ENCODE data around the gene SHISAL2A. TPM values are rescaled to one million over a fixed set of nuclear protein-coding genes. Genes with fewer than 3 reads are reported as not detected.

SHISAL2A gene
- polyA plus RNA-seq, 4 donors = 0.35 to 0.45 TPM; not detected in 2

DNA sequence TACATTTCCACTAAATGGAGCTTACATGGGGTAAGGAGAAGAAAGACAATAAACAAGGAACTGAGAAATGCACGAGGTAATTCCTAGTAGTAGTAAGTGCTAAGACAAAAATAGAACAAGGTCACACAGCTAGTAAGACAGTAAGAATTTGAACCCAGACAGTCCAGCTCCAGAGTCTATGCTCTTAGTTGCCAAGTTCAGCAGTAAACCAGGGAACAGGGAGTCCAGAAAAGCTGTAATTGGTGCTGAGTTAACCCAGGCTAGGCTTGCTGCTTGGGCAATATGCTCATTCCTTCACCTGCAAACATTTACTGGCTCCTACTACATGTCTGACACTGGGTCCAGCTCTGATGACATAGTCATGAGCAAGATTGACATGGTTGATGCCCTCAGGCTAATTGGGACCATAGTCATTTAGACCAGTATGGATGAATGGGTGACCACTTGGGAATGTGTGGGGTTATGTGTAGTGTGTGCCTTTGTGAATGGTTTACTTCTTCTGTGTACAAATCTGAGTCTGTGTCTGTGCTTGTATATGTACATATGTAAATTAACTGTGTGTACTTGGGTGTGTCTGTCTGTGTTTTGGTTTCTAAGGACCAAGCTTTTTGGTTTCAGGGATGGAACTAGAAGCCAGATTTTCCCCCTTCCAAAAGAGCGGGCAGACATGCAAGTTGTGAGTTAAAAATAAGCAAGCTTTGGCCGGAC is 28.8 kb upstream of the SHISAL2A start:
- Histone ChIP-seq H3K27me3 (ENCODE audit: control insufficient read depth in 3 of 3, insufficient read depth in 3 of 3, low read length in 3 of 3) (no peaks in the 10 kb centered on the region), H3K9me3 (ENCODE audit: control insufficient read depth in 2 of 2, insufficient read depth in 1 of 2, low read depth in 1 of 2, low read length in 1 of 2) (no peaks in the 10 kb centered on the region), H3K4me1 (ENCODE audit: control insufficient read depth in 3 of 3, insufficient read depth in 2 of 3, low read depth in 1 of 3, low read length in 2 of 3) (peaks cover 0 to 9% (median 0%) of the 10 kb centered on the region in 3 donors), H3K27ac (ENCODE audit: low read depth in 1 of 3, low read length in 2 of 3) (no peak overlapping the region), H3K4me3 (ENCODE audit: low read depth in 1 of 3, low read length in 3 of 3) (no peak overlapping the region), H3K36me3 (ENCODE audit: control insufficient read depth in 3 of 3, insufficient read depth in 2 of 3, low read depth in 1 of 3, low read length in 3 of 3) (peaks cover 0 to 15% (median 0%) of the 10 kb centered on the region in 3 donors)
- WGBS, 3 donors = 53 to 76% (median 70%) methylated on average over 3 of the region's 3 CpGs
- DNase-seq = peak in 1 of 2 donors; percentile 37
- no peak for FAIRE-seq

DNA sequence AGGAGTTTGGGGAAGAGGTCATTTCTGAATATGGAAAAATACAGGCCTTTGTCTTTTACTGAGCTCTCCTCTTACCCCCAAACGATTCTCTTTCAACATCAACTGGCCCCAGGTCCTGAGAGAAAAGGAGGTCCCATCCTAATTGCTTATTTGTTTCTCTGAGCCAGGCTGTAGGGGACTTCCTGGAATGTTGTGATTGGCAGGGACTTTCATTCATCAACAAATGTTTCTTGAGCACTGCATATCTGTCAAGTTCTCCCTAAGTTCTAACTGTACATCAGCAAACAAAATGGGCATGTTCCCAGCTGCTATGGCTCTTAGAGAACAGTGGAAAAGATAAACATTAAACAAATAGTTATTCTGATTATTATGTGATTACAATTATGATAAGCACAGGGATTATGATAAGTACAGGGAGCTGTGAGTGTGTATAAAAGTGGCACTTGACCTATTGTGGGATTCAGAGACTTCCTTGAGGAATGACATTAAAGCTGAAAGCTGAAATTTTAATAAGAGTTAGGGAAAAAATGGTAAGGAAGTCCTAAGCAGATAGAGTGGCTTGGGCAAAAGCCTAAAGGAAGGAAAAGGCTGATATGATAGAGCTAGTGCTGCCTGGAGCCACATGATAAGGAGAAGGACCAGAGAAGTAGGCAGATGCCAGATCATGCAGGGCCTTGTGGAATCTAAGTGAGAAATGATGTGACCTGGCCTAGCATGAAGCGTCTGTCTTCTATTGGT is 19.2 kb upstream of the SHISAL2A start:
- no peak overlapping the region for H3K4me3 ChIP-seq (ENCODE audit: low read depth in 1 of 3, low read length in 3 of 3)
- H3K27me3 ChIP-seq (ENCODE audit: control insufficient read depth in 3 of 3, insufficient read depth in 3 of 3, low read length in 3 of 3) = no peaks in the 10 kb centered on the region
- H3K36me3 ChIP-seq (ENCODE audit: control insufficient read depth in 3 of 3, insufficient read depth in 2 of 3, low read depth in 1 of 3, low read length in 3 of 3) = peaks cover 0 to 3% (median 0%) of the 10 kb centered on the region in 3 donors
- H3K27ac ChIP-seq (ENCODE audit: low read depth in 1 of 3, low read length in 2 of 3) = no peak overlapping the region
- 50 to 60% (median 59%) methylated on average over 2 of the region's 2 CpGs for WGBS, 3 donors
- no peak for DNase-seq
- FAIRE-seq = no peak
- H3K4me1 ChIP-seq (ENCODE audit: control insufficient read depth in 3 of 3, insufficient read depth in 2 of 3, low read depth in 1 of 3, low read length in 2 of 3) = peaks cover 3 to 13% (median 4%) of the 10 kb centered on the region in 3 donors
- H3K9me3 ChIP-seq (ENCODE audit: control insufficient read depth in 2 of 2, insufficient read depth in 1 of 2, low read depth in 1 of 2, low read length in 1 of 2) = peaks cover 0 to 6% of the 10 kb centered on the region in 2 donors

DNA sequence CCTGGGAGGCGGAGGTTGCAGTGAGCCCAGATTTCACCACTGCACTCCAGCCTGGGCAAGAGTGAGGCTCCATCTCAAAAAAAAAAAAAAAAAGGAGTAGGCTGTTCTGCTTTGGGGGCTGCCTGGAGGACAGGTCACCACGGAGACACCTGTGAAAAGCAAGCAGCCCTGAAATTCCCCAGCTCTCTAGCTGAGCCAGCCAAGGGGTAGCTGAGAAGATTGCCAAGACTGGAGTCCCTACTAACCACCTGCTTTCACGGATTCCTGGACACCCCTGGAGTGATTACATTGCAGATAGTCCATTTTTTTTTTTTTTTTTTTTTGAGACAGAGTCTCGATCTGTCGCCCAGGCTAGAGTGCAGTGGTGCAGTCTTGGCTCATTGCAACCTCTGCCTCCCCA is 18.3 kb upstream of the SHISAL2A start:
- no peaks in the 10 kb centered on the region for H3K27me3 ChIP-seq (ENCODE audit: control insufficient read depth in 3 of 3, insufficient read depth in 3 of 3, low read length in 3 of 3)
- no peak overlapping the region for H3K4me3 ChIP-seq (ENCODE audit: low read depth in 1 of 3, low read length in 3 of 3)
- 91 to 94% (median 94%) methylated on average over 5 of the region's 5 CpGs for WGBS, 3 donors
- FAIRE-seq (no peak), DNase-seq (no peak)
- H3K9me3 ChIP-seq (ENCODE audit: control insufficient read depth in 2 of 2, insufficient read depth in 1 of 2, low read depth in 1 of 2, low read length in 1 of 2) = peaks cover 0 to 6% of the 10 kb centered on the region in 2 donors
- H3K27ac ChIP-seq (ENCODE audit: low read depth in 1 of 3, low read length in 2 of 3) = no peak overlapping the region
- H3K36me3 ChIP-seq (ENCODE audit: control insufficient read depth in 3 of 3, insufficient read depth in 2 of 3, low read depth in 1 of 3, low read length in 3 of 3) = peaks cover 0 to 3% (median 0%) of the 10 kb centered on the region in 3 donors
- H3K4me1 ChIP-seq (ENCODE audit: control insufficient read depth in 3 of 3, insufficient read depth in 2 of 3, low read depth in 1 of 3, low read length in 2 of 3) = peaks cover 3 to 13% (median 4%) of the 10 kb centered on the region in 3 donors

DNA sequence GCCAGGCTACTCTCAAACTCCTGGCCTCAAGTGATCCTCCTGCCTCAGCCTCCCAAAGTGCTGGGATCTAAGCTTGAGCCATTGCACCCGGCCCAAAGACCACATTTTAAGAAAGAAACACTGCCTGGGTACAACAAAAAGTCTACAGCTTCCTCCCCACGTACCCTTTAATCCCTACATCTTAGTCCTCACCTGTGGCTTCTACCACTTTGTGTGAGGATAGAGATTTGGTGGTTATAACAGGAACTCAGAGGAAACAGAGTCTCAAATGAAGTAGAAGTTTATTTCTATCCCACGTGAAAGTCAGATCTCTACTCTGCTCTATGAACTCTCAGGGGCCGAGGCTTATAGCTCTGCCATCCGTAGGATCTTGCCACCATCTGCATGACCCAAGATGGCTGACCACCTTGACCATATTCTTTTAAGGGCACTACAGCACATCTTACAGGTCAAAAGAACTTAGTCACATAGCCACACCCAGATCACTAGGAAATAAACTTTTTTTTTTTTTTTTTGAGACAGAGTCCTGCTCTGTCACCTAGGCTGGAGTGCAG is 17.4 kb upstream of the SHISAL2A start:
- Histone ChIP-seq H3K9me3 (ENCODE audit: control insufficient read depth in 2 of 2, insufficient read depth in 1 of 2, low read depth in 1 of 2, low read length in 1 of 2) (peaks cover 0 to 6% of the 10 kb centered on the region in 2 donors), H3K4me3 (ENCODE audit: low read depth in 1 of 3, low read length in 3 of 3) (no peak overlapping the region), H3K36me3 (ENCODE audit: control insufficient read depth in 3 of 3, insufficient read depth in 2 of 3, low read depth in 1 of 3, low read length in 3 of 3) (peaks cover 0 to 1% (median 0%) of the 10 kb centered on the region in 3 donors), H3K4me1 (ENCODE audit: control insufficient read depth in 3 of 3, insufficient read depth in 2 of 3, low read depth in 1 of 3, low read length in 2 of 3) (peaks cover 3 to 13% (median 4%) of the 10 kb centered on the region in 3 donors), H3K27ac (ENCODE audit: low read depth in 1 of 3, low read length in 2 of 3) (no peak overlapping the region), H3K27me3 (ENCODE audit: control insufficient read depth in 3 of 3, insufficient read depth in 3 of 3, low read length in 3 of 3) (no peaks in the 10 kb centered on the region)
- FAIRE-seq (no peak), DNase-seq (no peak)
- WGBS, 3 donors = 63 to 78% (median 70%) methylated on average over 5 of the region's 5 CpGs

DNA sequence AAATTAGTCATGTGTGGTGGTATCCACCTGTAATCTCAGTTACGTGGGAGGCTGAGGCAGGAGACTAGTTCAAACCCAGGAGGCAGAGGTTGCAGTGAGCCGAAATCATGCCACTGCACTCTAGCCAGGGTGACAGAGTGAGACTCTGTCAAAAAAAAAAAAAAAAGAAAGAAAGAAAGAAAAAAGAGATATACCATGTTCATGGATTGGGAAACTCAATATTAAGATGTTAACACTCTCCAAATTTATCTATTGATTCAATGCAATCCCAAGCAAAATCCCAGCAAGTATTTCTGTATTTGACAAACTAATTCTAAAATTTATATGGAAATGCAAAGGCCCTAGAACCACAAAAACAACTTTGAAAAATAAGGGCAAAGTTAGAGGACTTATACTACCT is 11.0 kb upstream of the SHISAL2A start:
- DNase-seq = no peak
- no peaks in the 10 kb centered on the region for H3K36me3 ChIP-seq (ENCODE audit: control insufficient read depth in 3 of 3, insufficient read depth in 2 of 3, low read depth in 1 of 3, low read length in 3 of 3)
- H3K27me3 ChIP-seq (ENCODE audit: control insufficient read depth in 3 of 3, insufficient read depth in 3 of 3, low read length in 3 of 3) = no peaks in the 10 kb centered on the region
- no peak for FAIRE-seq
- no peak overlapping the region for H3K27ac ChIP-seq (ENCODE audit: low read depth in 1 of 3, low read length in 2 of 3)
- H3K9me3 ChIP-seq (ENCODE audit: control insufficient read depth in 2 of 2, insufficient read depth in 1 of 2, low read depth in 1 of 2, low read length in 1 of 2) = peaks cover 0 to 22% of the 10 kb centered on the region in 2 donors
- no peak overlapping the region for H3K4me3 ChIP-seq (ENCODE audit: low read depth in 1 of 3, low read length in 3 of 3)
- 90 to 99% (median 97%) methylated on average over 2 of the region's 2 CpGs for WGBS, 3 donors
- H3K4me1 ChIP-seq (ENCODE audit: control insufficient read depth in 3 of 3, insufficient read depth in 2 of 3, low read depth in 1 of 3, low read length in 2 of 3) = no peaks in the 10 kb centered on the region

DNA sequence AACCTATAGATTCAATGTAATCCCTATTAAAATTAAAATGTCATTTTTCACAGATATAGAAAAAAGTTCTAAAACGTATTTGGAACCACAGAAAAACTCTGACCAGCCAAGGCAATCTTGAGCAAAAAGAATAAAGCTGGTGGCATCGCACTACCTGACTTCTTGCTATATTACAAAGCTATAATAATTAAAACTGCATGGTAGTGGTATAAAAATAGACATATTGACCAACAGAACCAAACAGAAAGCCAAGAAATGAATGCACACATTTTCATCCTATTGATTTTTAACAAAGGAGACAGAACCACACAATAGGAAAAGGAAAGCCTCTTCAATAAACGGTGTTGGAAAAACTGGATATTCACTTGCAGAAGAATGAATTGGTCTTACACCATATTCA is 9.2 kb upstream of the SHISAL2A start:
- Histone ChIP-seq H3K4me3 (ENCODE audit: low read depth in 1 of 3, low read length in 3 of 3) (no peak overlapping the region), H3K27me3 (ENCODE audit: control insufficient read depth in 3 of 3, insufficient read depth in 3 of 3, low read length in 3 of 3) (no peaks in the 10 kb centered on the region), H3K9me3 (ENCODE audit: control insufficient read depth in 2 of 2, insufficient read depth in 1 of 2, low read depth in 1 of 2, low read length in 1 of 2) (peaks cover 0 to 22% of the 10 kb centered on the region in 2 donors), H3K36me3 (ENCODE audit: control insufficient read depth in 3 of 3, insufficient read depth in 2 of 3, low read depth in 1 of 3, low read length in 3 of 3) (no peaks in the 10 kb centered on the region), H3K27ac (ENCODE audit: low read depth in 1 of 3, low read length in 2 of 3) (no peak overlapping the region), H3K4me1 (ENCODE audit: control insufficient read depth in 3 of 3, insufficient read depth in 2 of 3, low read depth in 1 of 3, low read length in 2 of 3) (no peaks in the 10 kb centered on the region)
- WGBS, 3 donors = 88 to 91% (median 89%) methylated on average over 3 of the region's 3 CpGs
- FAIRE-seq = no peak
- no peak for DNase-seq

DNA sequence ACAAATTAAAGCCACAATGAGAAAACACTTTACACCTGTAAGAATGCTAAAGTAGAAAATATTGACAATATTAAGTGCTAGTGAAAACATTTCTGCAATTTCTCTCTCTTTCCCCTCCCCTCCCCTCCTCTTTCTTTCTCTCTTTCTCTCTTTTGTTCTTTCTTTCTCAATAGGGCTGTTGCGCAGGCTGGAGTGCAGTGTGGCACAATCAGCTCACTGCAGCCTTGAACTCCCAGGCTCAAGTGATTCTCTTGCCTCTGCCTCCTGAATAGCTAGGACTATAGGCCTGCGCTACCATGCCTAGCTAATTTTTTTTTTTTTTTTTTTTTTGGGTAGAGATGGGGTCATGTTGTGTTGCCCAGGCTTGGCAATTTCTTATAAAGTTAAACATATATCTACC is 5.9 kb upstream of the SHISAL2A start:
- FAIRE-seq (no peak), DNase-seq (no peak)
- H3K27ac ChIP-seq (ENCODE audit: low read depth in 1 of 3, low read length in 2 of 3) = no peak overlapping the region
- WGBS, 3 donors = 97 to 100% (median 97%) methylated on average over 2 of the region's 2 CpGs
- H3K4me3 ChIP-seq (ENCODE audit: low read depth in 1 of 3, low read length in 3 of 3) = no peak overlapping the region
- no peaks in the 10 kb centered on the region for H3K36me3 ChIP-seq (ENCODE audit: control insufficient read depth in 3 of 3, insufficient read depth in 2 of 3, low read depth in 1 of 3, low read length in 3 of 3)
- peaks cover 0 to 7% (median 0%) of the 10 kb centered on the region in 3 donors for H3K4me1 ChIP-seq (ENCODE audit: control insufficient read depth in 3 of 3, insufficient read depth in 2 of 3, low read depth in 1 of 3, low read length in 2 of 3)
- H3K27me3 ChIP-seq (ENCODE audit: control insufficient read depth in 3 of 3, insufficient read depth in 3 of 3, low read length in 3 of 3) = peaks cover 0 to 2% (median 0%) of the 10 kb centered on the region in 3 donors
- H3K9me3 ChIP-seq (ENCODE audit: control insufficient read depth in 2 of 2, insufficient read depth in 1 of 2, low read depth in 1 of 2, low read length in 1 of 2) = peaks cover 0 to 13% of the 10 kb centered on the region in 2 donors

DNA sequence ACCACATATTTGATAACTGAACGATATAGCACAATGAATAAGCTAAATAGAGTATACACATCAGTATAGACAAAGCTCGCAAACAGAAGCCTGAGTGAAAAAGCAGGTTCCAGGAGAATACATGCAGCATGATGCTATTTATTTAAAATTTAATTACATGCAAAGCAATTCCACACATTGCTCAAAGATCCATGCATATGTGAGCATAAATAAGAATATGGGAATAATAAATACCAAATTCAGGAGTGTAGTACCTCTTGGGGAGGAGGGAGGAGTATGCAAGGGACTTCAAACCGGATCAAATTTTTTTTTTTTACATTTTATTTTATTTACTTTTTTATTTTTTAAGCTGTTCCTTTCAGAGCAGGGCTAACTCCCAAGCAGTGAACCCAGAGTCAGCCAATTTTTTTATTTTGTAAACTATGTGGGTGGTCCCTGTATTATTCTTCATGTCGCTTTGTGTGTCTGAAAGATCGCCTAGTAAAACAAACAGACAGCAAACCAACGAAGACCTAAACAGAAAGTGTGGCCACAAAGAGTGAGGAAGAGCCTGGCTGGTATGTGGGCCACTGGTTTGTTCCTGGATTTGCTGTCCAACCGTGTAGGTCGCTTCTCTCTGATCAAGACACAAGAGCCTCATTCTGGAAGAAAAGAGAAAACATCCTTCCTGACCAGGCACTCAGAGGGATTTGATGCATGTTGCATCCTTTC is 4.2 kb upstream of the SHISAL2A start:
- H3K4me1 ChIP-seq (ENCODE audit: control insufficient read depth in 3 of 3, insufficient read depth in 2 of 3, low read depth in 1 of 3, low read length in 2 of 3) = peaks cover 0 to 15% (median 0%) of the 10 kb centered on the region in 3 donors
- WGBS, 3 donors = 62 to 65% (median 63%) methylated on average over 8 of the region's 8 CpGs
- FAIRE-seq = no peak
- no peaks in the 10 kb centered on the region for H3K36me3 ChIP-seq (ENCODE audit: control insufficient read depth in 3 of 3, insufficient read depth in 2 of 3, low read depth in 1 of 3, low read length in 3 of 3)
- H3K9me3 ChIP-seq (ENCODE audit: control insufficient read depth in 2 of 2, insufficient read depth in 1 of 2, low read depth in 1 of 2, low read length in 1 of 2) = peaks cover 0 to 4% of the 10 kb centered on the region in 2 donors
- H3K27ac ChIP-seq (ENCODE audit: low read depth in 1 of 3, low read length in 2 of 3) = no peak overlapping the region
- no peak overlapping the region for H3K4me3 ChIP-seq (ENCODE audit: low read depth in 1 of 3, low read length in 3 of 3)
- DNase-seq = no peak
- peaks cover 0 to 18% (median 3%) of the 10 kb centered on the region in 3 donors for H3K27me3 ChIP-seq (ENCODE audit: control insufficient read depth in 3 of 3, insufficient read depth in 3 of 3, low read length in 3 of 3)

Measured in small intestine (tissue), 7 donors.